ENCODE data around the gene RAB36. TPM values are rescaled to one million over a fixed set of nuclear protein-coding genes. Genes with fewer than 3 reads are reported as not detected.

Gene RAB36
- total and polyA plus RNA-seq, 12 donors, result 4.0 to 13.0 (median 7.2) TPM

- intact Hi-C loops (cut with DNase I), result loop anchor here in 1 of 2 donors (2.0 kb wide), 1 partner anchor 166 kb away; no protein-coding TSS in a partner anchor
- WGBS, 4 donors, result 89 to 100% (median 92%) methylated on average over 3 to 7 of the region's 7 CpGs
Observed at GRCh38 chr22:23127055-23127756, 18.1 kb upstream of the RAB36 start.

GRCh38 chr22:23127788-23128187 lies 17.5 kb upstream of the RAB36 start:
- H3K4me3 ChIP-seq, result no peak overlapping the region
- no peaks in the 10 kb centered on the region for H3K36me3 ChIP-seq (replicated peaks in 1 of 2)
- TF ChIP-seq CTCF (IDR thresholded peaks at IDR 0.05), result no peak
- TF ChIP-seq POLR2A (IDR thresholded peaks at IDR 0.05), result no peak
- no peaks in the 10 kb centered on the region for H3K27me3 ChIP-seq
- no peaks in the 10 kb centered on the region for H3K9me3 ChIP-seq (replicated peaks in 1 of 3)
- intact Hi-C loops (cut with DNase I), result loop anchor here in 1 of 2 donors (2.0 kb wide), 1 partner anchor 167 kb away; no protein-coding TSS in a partner anchor
- no peak for DNase-seq
- WGBS, 4 donors, result 51 to 86% (median 62%) methylated on average over 3 to 9 of the region's 9 CpGs
- peaks cover 10 to 11% of the 10 kb centered on the region in 2 donors for H3K4me1 ChIP-seq (replicated peaks in 1 of 2)
- no peak overlapping the region for H3K27ac ChIP-seq

More at GRCh38 chr22:23127055-23127756, 18.1 kb upstream of the RAB36 start:
- Histone ChIP-seq H3K27ac (no peak overlapping the region), H3K4me3 (no peak overlapping the region), H3K27me3 (no peaks in the 10 kb centered on the region), H3K36me3 (replicated peaks in 1 of 2) (no peaks in the 10 kb centered on the region), H3K9me3 (replicated peaks in 1 of 3) (no peaks in the 10 kb centered on the region), H3K4me1 (replicated peaks in 1 of 2) (peaks cover 10 to 11% of the 10 kb centered on the region in 2 donors)
- DNase-seq, result no peak
- TF ChIP-seq POLR2A (IDR thresholded peaks at IDR 0.05), result no peak
- TF ChIP-seq CTCF (IDR thresholded peaks at IDR 0.05), result no peak

GRCh38 chr22:23128269-23129108 lies 16.8 kb upstream of the RAB36 start:
- intact Hi-C loops (cut with DNase I), result no loop called here
- peak; percentile 59 to 92 (median 84) for TF ChIP-seq CTCF (IDR thresholded peaks at IDR 0.05)
- TF ChIP-seq POLR2A (IDR thresholded peaks at IDR 0.05), result no peak

GRCh38 chr22:23129149-23129548 lies 16.1 kb upstream of the RAB36 start:
- Histone ChIP-seq H3K36me3 (replicated peaks in 1 of 2) (no peaks in the 10 kb centered on the region), H3K9me3 (replicated peaks in 1 of 3) (no peaks in the 10 kb centered on the region), H3K4me3 (no peak overlapping the region), H3K4me1 (replicated peaks in 1 of 2) (peaks cover 10 to 11% of the 10 kb centered on the region in 2 donors), H3K27me3 (no peaks in the 10 kb centered on the region), H3K27ac (no peak overlapping the region)
- intact Hi-C loops (cut with DNase I), result no loop called here
- 72 to 87% (median 78%) methylated on average over 10 of the region's 10 CpGs for WGBS, 4 donors
- DNase-seq, result no peak
- TF ChIP-seq CTCF (IDR thresholded peaks at IDR 0.05) (no peak), POLR2A (IDR thresholded peaks at IDR 0.05) (no peak)

More at GRCh38 chr22:23128269-23129108, 16.8 kb upstream of the RAB36 start:
- H3K4me1 ChIP-seq (replicated peaks in 1 of 2), result peaks cover 10 to 11% of the 10 kb centered on the region in 2 donors
- peak; percentile 80 to 91 (median 85) for DNase-seq
- H3K9me3 ChIP-seq (replicated peaks in 1 of 3), result no peaks in the 10 kb centered on the region
- WGBS, 4 donors, result 28 to 40% (median 32%) methylated on average over 10 to 14 of the region's 14 CpGs
- no peak overlapping the region for H3K27ac ChIP-seq
- H3K36me3 ChIP-seq (replicated peaks in 1 of 2), result no peaks in the 10 kb centered on the region
- no peak overlapping the region for H3K4me3 ChIP-seq
- H3K27me3 ChIP-seq, result no peaks in the 10 kb centered on the region

Measured in adrenal gland (tissue), 12 donors.